ENCODE measurements around the gene TPSAB1. TPM values are rescaled to one million over a fixed set of nuclear protein-coding genes. Genes with fewer than 3 reads are reported as not detected.

The TPSAB1 gene
- total and polyA plus RNA-seq, 8 donors: 1.1 to 17.0 (median 4.9) TPM

- H3K27ac ChIP-seq: no peak overlapping the region
- no peaks in the 10 kb centered on the region for H3K4me1 ChIP-seq
- no peak overlapping the region for H3K4me3 ChIP-seq
- H3K27me3 ChIP-seq: no peaks in the 10 kb centered on the region
- ATAC-seq: peak; percentile 41 to 65 (median 54)
- TF ChIP-seq CTCF (IDR thresholded peaks at IDR 0.05): peak; percentile 78 to 96 (median 90)
- intact Hi-C loops (cut with DNase I): loop anchor here in 1 of 3 donors (1.0 to 10.0 kb wide), 2 partner anchors 89 to 380 kb away; no protein-coding TSS in a partner anchor
- H3K36me3 ChIP-seq: no peaks in the 10 kb centered on the region
- no peak for FAIRE-seq
- DNase-seq: peak in 2 of 6 donors; percentile 35 to 74
- no peaks in the 10 kb centered on the region for H3K9me3 ChIP-seq
- WGBS, 2 donors: 18 to 20% methylated on average over 49 to 61 of the region's 61 CpGs
Observed at GRCh38 chr16:1194665-1195392, 45.7 kb upstream of the TPSAB1 start.

GRCh38 chr16:1195393-1195666 is 45.2 kb upstream of the TPSAB1 start:
- H3K27ac ChIP-seq: no peak overlapping the region
- H3K4me3 ChIP-seq: no peak overlapping the region
- intact Hi-C loops (cut with DNase I): loop anchor here in 1 of 3 donors (10.0 kb wide), 1 partner anchor 381 kb away; no protein-coding TSS in a partner anchor
- no peaks in the 10 kb centered on the region for H3K4me1 ChIP-seq
- DNase-seq: no peak
- TF ChIP-seq CTCF (IDR thresholded peaks at IDR 0.05): no peak
- no peaks in the 10 kb centered on the region for H3K27me3 ChIP-seq
- no peak for FAIRE-seq
- no peak for ATAC-seq
- no peaks in the 10 kb centered on the region for H3K9me3 ChIP-seq
- no peaks in the 10 kb centered on the region for H3K36me3 ChIP-seq
- 43 to 53% methylated on average over 14 of the region's 14 CpGs for WGBS, 2 donors

- no peak for DNase-seq
- no peak overlapping the region for H3K4me3 ChIP-seq
- no peak for FAIRE-seq
Observed at GRCh38 chr16:1196494-1196893, 44.0 kb upstream of the TPSAB1 start.

GRCh38 chr16:1197237-1197866 is 43.2 kb upstream of the TPSAB1 start:
- H3K4me3 ChIP-seq: no peak overlapping the region
- H3K4me1 ChIP-seq: no peaks in the 10 kb centered on the region
- DNase-seq (no peak), FAIRE-seq (no peak), ATAC-seq (peak in 3 of 4 donors; percentile 16 to 58 (median 43))
- TF ChIP-seq CTCF (IDR thresholded peaks at IDR 0.05): no peak
- no peaks in the 10 kb centered on the region for H3K36me3 ChIP-seq
- H3K27me3 ChIP-seq: no peaks in the 10 kb centered on the region
- no peaks in the 10 kb centered on the region for H3K9me3 ChIP-seq
- no peak overlapping the region for H3K27ac ChIP-seq
- WGBS, 2 donors: 47 to 60% methylated on average over 18 to 19 of the region's 19 CpGs
- intact Hi-C loops (cut with DNase I): loop anchor here in 2 of 3 donors (2.0 to 10.0 kb wide), 2 partner anchors 91 to 383 kb away; no protein-coding TSS in a partner anchor

More at GRCh38 chr16:1196494-1196893, 44.0 kb upstream of the TPSAB1 start:
- Histone ChIP-seq H3K27me3 (no peaks in the 10 kb centered on the region), H3K36me3 (no peaks in the 10 kb centered on the region), H3K9me3 (no peaks in the 10 kb centered on the region), H3K27ac (no peak overlapping the region), H3K4me1 (no peaks in the 10 kb centered on the region)
- no peak for TF ChIP-seq CTCF (IDR thresholded peaks at IDR 0.05)
- ATAC-seq: no peak
- intact Hi-C loops (cut with DNase I): loop anchor here in 2 of 3 donors (2.0 to 10.0 kb wide), 2 partner anchors 90 to 382 kb away; no protein-coding TSS in a partner anchor
- 54 to 68% methylated on average over 11 of the region's 11 CpGs for WGBS, 2 donors
